Activated CD8-positive, alpha-beta T cell treated with anti-CD3 and anti-CD28 coated beads for 36 hours (primary cell): Measurements from ENCODE around the gene DNPEP. TPM values are rescaled to one million over a fixed set of nuclear protein-coding genes. Genes with fewer than 3 reads are reported as not detected.

ENCODE experiments used
- ATAC-seq: fragments of 200-7000 bp; cut with Tn5 transposase; one replicate; pipeline ENCODE4 v1.10.0; 2021; ENCODE audit warnings: mild to moderate bottlenecking, moderate library complexity
- CTCF ChIA-PET: fragments of 350-600 bp; sonication (Branson Sonifier 250); formaldehyde crosslinking; loops from one replicate; lab custom pipeline; 2021; ENCODE audit warnings: antibody characterized with exemption; lab: Charles Lee
- POLR2A ChIA-PET: fragments of 350-600 bp; sonication (Branson Sonifier 250); formaldehyde crosslinking; loops from one replicate; lab custom pipeline; 2021; ENCODE audit warnings: antibody characterized with exemption; lab: Charles Lee
- DNase-seq: peaks from one replicate; pipeline ENCODE4 v3.0.0-alpha.2; 2020
- H3K27ac Mint-ChIP-seq: one replicate; pipeline ENCODE4 v1.8.0; 2021; ENCODE audit warnings: mild to moderate bottlenecking, mixed read lengths
- H3K27me3 Mint-ChIP-seq: one replicate; pipeline ENCODE4 v1.8.0; 2021; ENCODE audit warnings: mixed read lengths
- H3K36me3 Mint-ChIP-seq: one replicate; pipeline ENCODE4 v1.8.0; 2021; ENCODE audit warnings: low read depth, mixed read lengths
- H3K4me1 Mint-ChIP-seq: one replicate; pipeline ENCODE4 v1.8.0; 2021; ENCODE audit warnings: low read depth, mixed read lengths
- H3K4me3 Mint-ChIP-seq: one replicate; pipeline ENCODE4 v1.8.0; 2021; ENCODE audit warnings: mild to moderate bottlenecking, moderate library complexity, mixed read lengths
- H3K9me3 Mint-ChIP-seq: one replicate; pipeline ENCODE4 v1.8.0; 2021; ENCODE audit warnings: mixed read lengths
- intact Hi-C: fragments of 100-400 bp; cut with micrococcal nuclease; formaldehyde crosslinking; loops from one replicate; pipeline ENCODE4 v1.10.0; 2022
- total RNA-seq, 2 experiments: library from RNA; stranded (reverse); gene quantifications; one replicate each; pipeline ENCODE4 v1.2.3, GENCODE V29; 2021
- TF ChIP-seq, protein P1 (sequence below): fragments of 200-600 bp; IDR thresholded peaks from one replicate; pipeline ENCODE4 v1.8.0; 2022; ENCODE audit warnings: antibody characterized with exemption, mild to moderate bottlenecking

The DNPEP gene
- total RNA-seq, 2 experiments from 2014 or later = 112 to 113 TPM

DNA sequence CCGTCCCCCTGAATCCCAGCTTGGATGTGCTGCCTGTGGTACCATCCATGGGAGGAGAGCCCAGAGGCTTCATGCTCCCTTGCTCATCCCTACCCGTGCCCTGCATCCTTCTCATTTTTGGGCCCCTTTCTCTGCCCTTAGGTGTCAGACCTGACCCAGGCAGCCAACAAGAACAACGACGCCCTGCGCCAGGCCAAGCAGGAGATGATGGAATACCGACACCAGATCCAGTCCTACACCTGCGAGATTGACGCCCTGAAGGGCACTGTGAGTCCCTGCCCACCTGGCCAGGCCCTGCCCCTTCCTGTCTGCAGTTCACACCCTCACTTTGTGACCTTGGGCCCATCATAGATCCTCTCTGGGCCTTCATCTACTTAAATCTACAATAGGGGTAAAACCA, 33.0 kb upstream of the DNPEP start:
- no peak for ATAC-seq
- POLR2A ChIA-PET = no interaction called here
- intact Hi-C loops = no loop called here
- Mint-ChIP-seq H3K4me3 (no peak overlapping the region), H3K36me3 (no peaks in the 10 kb centered on the region), H3K27me3 (peaks cover 22% of the 10 kb centered on the region), H3K27ac (no peak overlapping the region), H3K9me3 (no peaks in the 10 kb centered on the region), H3K4me1 (no peaks in the 10 kb centered on the region)
- CTCF ChIA-PET = interaction anchor here (1.8 kb wide), 1 partner anchor 75 kb away, joined by 4 read pairs; no protein-coding TSS in a partner anchor
- DNase-seq = no peak
- TF ChIP-seq, protein P1, sequence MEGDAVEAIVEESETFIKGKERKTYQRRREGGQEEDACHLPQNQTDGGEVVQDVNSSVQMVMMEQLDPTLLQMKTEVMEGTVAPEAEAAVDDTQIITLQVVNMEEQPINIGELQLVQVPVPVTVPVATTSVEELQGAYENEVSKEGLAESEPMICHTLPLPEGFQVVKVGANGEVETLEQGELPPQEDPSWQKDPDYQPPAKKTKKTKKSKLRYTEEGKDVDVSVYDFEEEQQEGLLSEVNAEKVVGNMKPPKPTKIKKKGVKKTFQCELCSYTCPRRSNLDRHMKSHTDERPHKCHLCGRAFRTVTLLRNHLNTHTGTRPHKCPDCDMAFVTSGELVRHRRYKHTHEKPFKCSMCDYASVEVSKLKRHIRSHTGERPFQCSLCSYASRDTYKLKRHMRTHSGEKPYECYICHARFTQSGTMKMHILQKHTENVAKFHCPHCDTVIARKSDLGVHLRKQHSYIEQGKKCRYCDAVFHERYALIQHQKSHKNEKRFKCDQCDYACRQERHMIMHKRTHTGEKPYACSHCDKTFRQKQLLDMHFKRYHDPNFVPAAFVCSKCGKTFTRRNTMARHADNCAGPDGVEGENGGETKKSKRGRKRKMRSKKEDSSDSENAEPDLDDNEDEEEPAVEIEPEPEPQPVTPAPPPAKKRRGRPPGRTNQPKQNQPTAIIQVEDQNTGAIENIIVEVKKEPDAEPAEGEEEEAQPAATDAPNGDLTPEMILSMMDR = no peak

DNA sequence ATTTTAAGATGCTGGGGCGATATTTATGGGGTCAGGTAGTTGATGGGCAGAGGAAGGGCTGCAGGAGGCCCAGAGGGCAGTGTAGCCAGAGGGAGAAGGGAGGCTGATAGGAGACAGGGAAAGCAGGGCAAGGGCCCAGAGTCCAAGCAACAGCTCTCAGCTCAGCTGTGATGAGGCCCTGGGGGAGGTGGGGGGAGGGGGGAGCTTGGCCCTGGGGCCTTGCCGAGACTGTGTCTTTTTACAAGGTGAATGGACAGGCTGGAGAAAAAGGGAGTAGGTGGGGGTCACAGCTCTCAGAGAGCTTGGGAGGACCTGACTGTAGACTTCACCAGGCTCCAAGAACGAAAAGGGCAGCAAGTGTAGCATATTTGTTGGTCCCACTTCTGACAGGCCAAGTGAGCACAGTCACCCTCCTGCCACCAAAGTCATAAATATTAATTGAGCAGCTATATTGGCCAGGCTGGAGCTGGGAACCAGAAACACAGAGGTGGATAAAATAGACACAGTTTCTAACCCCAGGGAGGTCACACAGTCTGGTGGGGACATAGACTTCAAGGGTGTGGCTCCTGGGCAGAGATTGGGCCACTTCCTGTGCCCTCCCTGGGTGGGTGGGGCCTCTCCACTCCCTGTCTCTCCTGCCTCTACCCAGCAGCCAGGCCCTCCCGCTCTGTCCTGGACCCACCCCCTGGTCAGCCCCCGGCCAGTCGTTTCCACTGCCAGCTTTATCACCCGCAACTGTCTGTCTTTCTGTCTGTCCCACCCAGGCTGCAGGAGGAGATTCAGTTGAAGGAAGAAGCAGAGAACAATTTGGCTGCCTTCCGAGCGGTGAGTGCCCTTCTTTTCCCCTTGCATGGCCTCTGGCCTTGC, 31.9 kb upstream of the DNPEP start:
- no peak for ATAC-seq
- ChIA-PET CTCF (interaction anchor here (1.1 to 4.1 kb wide), 4 partner anchors 17 to 110 kb away, joined by 3 to 14 read pairs (median 3); a partner anchor contains a TSS), POLR2A (no interaction called here)
- intact Hi-C loops = no loop called here
- peaks cover 25% of the 10 kb centered on the region for H3K27me3 Mint-ChIP-seq
- H3K4me3 Mint-ChIP-seq = no peak overlapping the region
- no peak overlapping the region for H3K27ac Mint-ChIP-seq
- TF ChIP-seq, protein P1 = no peak
- no peaks in the 10 kb centered on the region for H3K4me1 Mint-ChIP-seq
- no peaks in the 10 kb centered on the region for H3K9me3 Mint-ChIP-seq
- DNase-seq = no peak
- no peaks in the 10 kb centered on the region for H3K36me3 Mint-ChIP-seq

DNA sequence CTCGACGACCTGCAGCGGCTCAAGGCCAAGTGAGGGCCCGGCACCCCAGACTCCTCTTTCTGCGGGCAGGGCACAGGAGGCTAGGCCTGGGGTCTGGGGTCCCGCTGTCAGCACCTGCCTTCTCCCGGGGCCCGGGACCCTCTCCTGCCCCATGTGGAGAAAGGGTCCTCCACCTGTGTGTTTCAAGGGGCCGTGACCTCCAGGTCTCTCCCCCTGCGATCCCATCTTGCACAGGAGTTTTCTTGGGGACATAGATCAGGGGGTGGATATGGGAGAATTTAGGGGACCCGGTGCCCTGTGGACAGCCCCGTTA, 31.3 kb upstream of the DNPEP start:
- Mint-ChIP-seq H3K27me3 (peaks cover 26% of the 10 kb centered on the region), H3K27ac (no peak overlapping the region), H3K9me3 (no peaks in the 10 kb centered on the region), H3K4me3 (no peak overlapping the region), H3K36me3 (no peaks in the 10 kb centered on the region), H3K4me1 (no peaks in the 10 kb centered on the region)
- TF ChIP-seq, protein P1 = no peak
- ATAC-seq (no peak), DNase-seq (no peak)
- ChIA-PET CTCF (interaction anchor here (1.0 to 4.5 kb wide), 8 partner anchors 16 to 123 kb away, joined by 3 to 30 read pairs (median 3); a partner anchor contains a TSS), POLR2A (no interaction called here)
- intact Hi-C loops = no loop called here

DNA sequence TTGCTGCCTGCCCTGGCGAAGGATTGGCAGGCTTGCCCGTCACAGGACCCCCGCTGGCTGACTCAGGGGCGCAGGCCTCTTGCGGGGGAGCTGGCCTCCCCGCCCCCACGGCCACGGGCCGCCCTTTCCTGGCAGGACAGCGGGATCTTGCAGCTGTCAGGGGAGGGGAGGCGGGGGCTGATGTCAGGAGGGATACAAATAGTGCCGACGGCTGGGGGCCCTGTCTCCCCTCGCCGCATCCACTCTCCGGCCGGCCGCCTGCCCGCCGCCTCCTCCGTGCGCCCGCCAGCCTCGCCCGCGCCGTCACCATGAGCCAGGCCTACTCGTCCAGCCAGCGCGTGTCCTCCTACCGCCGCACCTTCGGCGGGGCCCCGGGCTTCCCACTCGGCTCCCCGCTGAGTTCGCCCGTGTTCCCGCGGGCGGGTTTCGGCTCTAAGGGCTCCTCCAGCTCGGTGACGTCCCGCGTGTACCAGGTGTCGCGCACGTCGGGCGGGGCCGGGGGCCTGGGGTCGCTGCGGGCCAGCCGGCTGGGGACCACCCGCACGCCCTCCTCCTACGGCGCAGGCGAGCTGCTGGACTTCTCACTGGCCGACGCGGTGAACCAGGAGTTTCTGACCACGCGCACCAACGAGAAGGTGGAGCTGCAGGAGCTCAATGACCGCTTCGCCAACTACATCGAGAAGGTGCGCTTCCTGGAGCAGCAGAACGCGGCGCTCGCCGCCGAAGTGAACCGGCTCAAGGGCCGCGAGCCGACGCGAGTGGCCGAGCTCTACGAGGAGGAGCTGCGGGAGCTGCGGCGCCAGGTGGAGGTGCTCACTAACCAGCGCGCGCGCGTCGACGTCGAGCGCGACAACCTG, 30.7 kb upstream of the DNPEP start, which contains the start of gene DES:
Gene DES (plus strand): TSS at position 223 of the 857 bp plus-strand sequence. CDS start 86 bp downstream, at position 309.
- intact Hi-C loops = no loop called here
- Mint-ChIP-seq H3K4me1 (no peaks in the 10 kb centered on the region), H3K27me3 (peaks cover 26% of the 10 kb centered on the region), H3K27ac (no peak within 1 kb of the TSS), H3K36me3 (no peaks in the 10 kb centered on the region), H3K4me3 (no peak within 1 kb of the TSS), H3K9me3 (no peaks in the 10 kb centered on the region)
- ChIA-PET CTCF (interaction anchor here (1.0 to 4.5 kb wide), 8 partner anchors 15 to 124 kb away, joined by 3 to 30 read pairs (median 3); a partner anchor contains a TSS), POLR2A (interaction anchor here (0.9 kb wide), 1 partner anchor 39 kb away, joined by 3 read pairs; no protein-coding TSS in a partner anchor)
- TF ChIP-seq, protein P1 = no peak
- ATAC-seq = peak; percentile 13
- DNase-seq = no peak
